Fibroblast of pulmonary artery (primary cell): Measurements from ENCODE around the gene ANKRD16.
"Not testable (repeated sequence)": the region's sequence is repeated elsewhere in the genome, so short reads cannot be mapped to it uniquely, and the experiment has no call there.

ENCODE experiments used
- DNase-seq: peaks from one replicate; pipeline ENCODE4 v3.0.0-alpha.2; 2010; ENCODE audit warnings: low read depth
- H3K4me3 ChIP-seq: replicated peaks from 2 replicates; pipeline ENCODE4 v1.5.1; 2011; ENCODE audit warnings: low read depth, mild to moderate bottlenecking, control low read depth, low read length, moderate library complexity
- TF ChIP-seq, protein P1 (sequence below): IDR thresholded peaks from 2 replicates; pipeline ENCODE4 v1.5.1; 2011; ENCODE audit warnings: mild to moderate bottlenecking, control low read depth, low read length, inconsistent platforms; ENCODE audit errors: missing control alignments

ANKRD16 gene

DNA sequence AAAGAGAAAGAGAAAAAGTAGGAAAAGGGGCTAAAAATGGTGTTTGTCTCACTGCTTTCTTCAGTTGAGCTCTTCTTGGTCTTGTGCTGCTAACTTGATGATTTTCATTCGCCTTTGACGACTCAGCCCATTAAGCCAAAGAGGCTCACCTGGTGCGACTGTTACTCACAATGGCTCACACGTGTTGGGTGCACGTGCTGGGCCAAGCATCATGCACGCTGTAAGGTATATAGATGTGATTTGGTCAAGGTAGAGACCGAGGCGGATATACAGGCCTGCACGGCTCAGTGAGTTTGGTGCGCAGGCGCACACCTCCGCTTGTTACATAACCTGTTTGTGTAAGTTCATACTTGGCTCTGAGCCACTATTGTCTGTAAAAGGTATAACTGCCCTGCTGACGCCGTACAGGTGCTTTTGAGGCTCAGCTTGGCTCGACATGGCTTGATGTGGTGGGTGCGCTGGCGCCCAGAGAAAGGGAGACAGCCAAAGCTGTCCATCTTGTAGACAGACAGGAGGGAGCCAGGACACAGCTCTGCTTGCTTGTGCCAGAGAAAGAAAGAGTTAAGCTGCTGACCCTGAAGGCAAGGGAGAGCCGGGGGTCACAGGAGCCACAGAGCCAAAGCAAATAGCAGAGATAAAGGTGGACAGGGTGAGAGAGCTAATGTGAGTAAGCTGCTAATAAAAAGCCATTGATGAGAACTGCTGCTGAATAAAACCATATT lies 33.6 kb downstream of the ANKRD16 start:
- no peak overlapping the region for H3K4me3 ChIP-seq
- TF ChIP-seq, protein P1, sequence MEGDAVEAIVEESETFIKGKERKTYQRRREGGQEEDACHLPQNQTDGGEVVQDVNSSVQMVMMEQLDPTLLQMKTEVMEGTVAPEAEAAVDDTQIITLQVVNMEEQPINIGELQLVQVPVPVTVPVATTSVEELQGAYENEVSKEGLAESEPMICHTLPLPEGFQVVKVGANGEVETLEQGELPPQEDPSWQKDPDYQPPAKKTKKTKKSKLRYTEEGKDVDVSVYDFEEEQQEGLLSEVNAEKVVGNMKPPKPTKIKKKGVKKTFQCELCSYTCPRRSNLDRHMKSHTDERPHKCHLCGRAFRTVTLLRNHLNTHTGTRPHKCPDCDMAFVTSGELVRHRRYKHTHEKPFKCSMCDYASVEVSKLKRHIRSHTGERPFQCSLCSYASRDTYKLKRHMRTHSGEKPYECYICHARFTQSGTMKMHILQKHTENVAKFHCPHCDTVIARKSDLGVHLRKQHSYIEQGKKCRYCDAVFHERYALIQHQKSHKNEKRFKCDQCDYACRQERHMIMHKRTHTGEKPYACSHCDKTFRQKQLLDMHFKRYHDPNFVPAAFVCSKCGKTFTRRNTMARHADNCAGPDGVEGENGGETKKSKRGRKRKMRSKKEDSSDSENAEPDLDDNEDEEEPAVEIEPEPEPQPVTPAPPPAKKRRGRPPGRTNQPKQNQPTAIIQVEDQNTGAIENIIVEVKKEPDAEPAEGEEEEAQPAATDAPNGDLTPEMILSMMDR = no peak
- no peak for DNase-seq

GRCh38 chr10:5854131-5854475 lies 35.6 kb downstream of the ANKRD16 start:
- TF ChIP-seq, protein P1 = no peak
- no peak for DNase-seq

GRCh38 chr10:5846667-5847066 lies 43.0 kb downstream of the ANKRD16 start:
- DNase-seq, H3K4me3 ChIP-seq: not testable (repeated sequence)

More at GRCh38 chr10:5854131-5854475, 35.6 kb downstream of the ANKRD16 start:
- no peak overlapping the region for H3K4me3 ChIP-seq

GRCh38 chr10:5844345-5845055 lies 45.2 kb downstream of the ANKRD16 start:
- H3K4me3 ChIP-seq = no peak overlapping the region
- no peak for DNase-seq
- TF ChIP-seq, protein P1 = no peak

- TF ChIP-seq, protein P1 = no peak
- no peak overlapping the region for H3K4me3 ChIP-seq
- DNase-seq = no peak
These were observed 45.9 kb downstream of the ANKRD16 start for GRCh38 chr10:5843686-5844344.

DNA sequence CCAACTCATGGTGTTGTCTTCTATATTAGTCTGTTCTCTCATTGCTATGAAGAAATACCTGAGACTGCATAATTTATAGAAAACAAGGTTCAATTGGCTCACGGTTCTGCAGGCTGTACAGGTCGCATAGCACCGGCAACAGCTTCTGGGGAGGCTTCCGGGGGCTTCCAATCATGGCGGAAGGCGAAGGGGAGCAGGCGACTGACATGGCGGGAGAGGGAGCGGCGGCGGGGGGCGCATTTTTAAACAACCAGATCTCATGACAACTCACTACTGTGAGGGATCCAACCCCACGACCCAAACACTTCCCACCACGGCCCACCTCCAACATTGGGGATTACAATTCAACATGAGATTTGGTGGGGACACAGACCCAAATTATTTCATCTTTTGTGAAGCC lies 47.7 kb downstream of the ANKRD16 start:
- no peak overlapping the region for H3K4me3 ChIP-seq
- TF ChIP-seq, protein P1 = no peak
- no peak for DNase-seq

- no peak overlapping the region for H3K4me3 ChIP-seq
- TF ChIP-seq, protein P1 = no peak
- peak; percentile 38 for DNase-seq
These were observed 49.1 kb downstream of the ANKRD16 start for GRCh38 chr10:5840314-5841307.

DNA sequence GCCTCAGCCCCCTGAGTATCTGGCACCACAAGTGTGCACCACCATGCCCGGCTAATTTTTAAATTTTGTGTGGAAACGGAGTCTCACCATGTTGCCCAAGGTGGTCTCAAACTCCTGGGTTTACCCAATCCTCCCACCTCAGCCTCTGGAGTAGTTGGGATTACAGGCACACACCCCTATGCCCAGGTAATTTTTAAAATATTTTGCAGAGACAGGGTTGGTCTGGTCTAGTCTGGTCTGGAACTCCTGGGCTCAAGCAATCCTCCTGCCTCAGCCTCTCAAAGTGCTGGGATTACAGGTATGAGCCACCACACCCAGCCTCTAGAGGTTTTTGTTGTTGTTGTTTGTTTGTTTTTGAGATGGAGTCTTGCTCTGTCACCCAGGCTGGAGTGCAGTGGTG lies 53.5 kb downstream of the ANKRD16 start:
- not testable (repeated sequence) for H3K4me3 ChIP-seq

More for the DNA sequence above, 53.5 kb downstream of the ANKRD16 start:
- not testable (repeated sequence) for DNase-seq
